IMR-90 (cell line): ENCODE data around the gene SQSTM1. TPM values are rescaled to one million over a fixed set of nuclear protein-coding genes. Genes with fewer than 3 reads are reported as not detected.

Experiments used
- ATAC-seq: fragments of 200-7000 bp; cut with Tn5 transposase; 2 replicates; pipeline ENCODE4 v1.9.1; 2020; ENCODE audit warnings: low read depth, mild to moderate bottlenecking, moderate library complexity
- BruUV-seq: library from RNA; stranded (reverse); fragments of 400-500 nt; replicated peaks from 2 replicates; lab custom pipeline; 2021; lab: Mats Ljungman, UMichigan
- CTCF ChIA-PET: fragments of 300-600 bp; formaldehyde crosslinking; extraction: SDS; loops from one replicate; lab custom pipeline; 2021; ENCODE audit warnings: antibody characterized with exemption; lab: Yijun Ruan, JAX
- POLR2A ChIA-PET: fragments of 300-600 bp; sonication (Branson Sonifier 250); formaldehyde crosslinking; loops from one replicate; lab custom pipeline; 2022; ENCODE audit warnings: antibody characterized with exemption; ENCODE audit not compliant: unreplicated experiment; lab: Charles Lee
- DNase-seq: peaks from one replicate; pipeline ENCODE4 v3.0.0; 2013
- H2AFZ ChIP-seq: replicated peaks from 2 replicates; pipeline ENCODE3; 2013; ENCODE audit warnings: low read length, mild to moderate bottlenecking; ENCODE audit not compliant: poor library complexity
- H2AK5ac ChIP-seq: 2 replicates; pipeline ENCODE4 v1.6.1; 2013; ENCODE audit warnings: low read depth, low read length, inconsistent platforms
- H2AK9ac ChIP-seq: replicated peaks from 2 replicates; pipeline ENCODE3; 2013; ENCODE audit warnings: mild to moderate bottlenecking, low read depth, low read length, moderate library complexity; ENCODE audit not compliant: poor library complexity
- H2BK120ac ChIP-seq: 2 replicates; pipeline ENCODE4 v1.6.1; 2013; ENCODE audit warnings: low read depth, low read length, inconsistent platforms
- H2BK15ac ChIP-seq: 3 replicates; pipeline ENCODE4 v1.6.1; 2013; ENCODE audit warnings: low read depth, low read length, inconsistent platforms
- H2BK20ac ChIP-seq: 2 replicates; pipeline ENCODE4 v1.6.1; 2013; ENCODE audit warnings: low read depth, mild to moderate bottlenecking, inconsistent platforms, low read length, moderate library complexity
- H2BK5ac ChIP-seq: 2 replicates; pipeline ENCODE4 v1.6.1; 2013; ENCODE audit warnings: mild to moderate bottlenecking, low read depth, low read length, inconsistent platforms; ENCODE audit not compliant: poor library complexity, severe bottlenecking
- H3K14ac ChIP-seq: replicated peaks from 2 replicates; pipeline ENCODE4 v1.6.1; 2013; ENCODE audit warnings: low read depth, low read length, inconsistent platforms
- H3K18ac ChIP-seq: 2 replicates; pipeline ENCODE4 v1.6.1; 2013; ENCODE audit warnings: low read depth, low read length, control low read depth
- H3K23ac ChIP-seq: 2 replicates; pipeline ENCODE4 v1.6.1; 2013; ENCODE audit warnings: low read depth, low read length, inconsistent platforms
- H3K27ac ChIP-seq: 2 replicates; pipeline ENCODE4 v1.5.1; 2013; ENCODE audit warnings: mild to moderate bottlenecking, control low read depth, low read length; ENCODE audit not compliant: insufficient read depth
- H3K27me3 ChIP-seq: 2 replicates; pipeline ENCODE4 v1.6.1; 2013; ENCODE audit warnings: low read length; ENCODE audit not compliant: control insufficient read depth, insufficient read depth
- H3K36me3 ChIP-seq: 2 replicates; pipeline ENCODE4 v1.6.1; 2013; ENCODE audit warnings: low read length, mixed read lengths; ENCODE audit not compliant: control insufficient read depth, insufficient read depth
- H3K4ac ChIP-seq: 2 replicates; pipeline ENCODE4 v1.6.1; 2013; ENCODE audit warnings: low read depth, low read length, inconsistent platforms
- H3K4me1 ChIP-seq: 2 replicates; pipeline ENCODE4 v1.6.1; 2013; ENCODE audit warnings: low read length, mixed read lengths; ENCODE audit not compliant: control insufficient read depth, insufficient read depth
- H3K4me2 ChIP-seq: 2 replicates; pipeline ENCODE4 v1.6.1; 2013; ENCODE audit warnings: low read depth, mild to moderate bottlenecking, control low read depth, low read length, moderate library complexity
- H3K4me3 ChIP-seq: 2 replicates; pipeline ENCODE4 v1.5.1; 2013; ENCODE audit warnings: low read depth, mild to moderate bottlenecking, control low read depth, low read length, moderate library complexity; ENCODE audit not compliant: insufficient read depth
- H3K56ac ChIP-seq: 2 replicates; pipeline ENCODE4 v1.6.1; 2013; ENCODE audit warnings: low read length, inconsistent platforms; ENCODE audit not compliant: insufficient read depth; ENCODE audit errors: extremely low read depth
- H3K79me1 ChIP-seq, 2 experiments: 2 replicates each; pipeline ENCODE4 v1.6.1; 2013; ENCODE audit warnings: low read length in 2 of 2, inconsistent platforms in 1 of 2, low read depth in 1 of 2
- H3K9ac ChIP-seq: 2 replicates; pipeline ENCODE4 v1.6.1; 2013; ENCODE audit warnings: low read depth, low read length, control low read depth
- H3K9me1 ChIP-seq: 2 replicates; pipeline ENCODE4 v1.6.1; 2013; ENCODE audit warnings: low read length, inconsistent platforms; ENCODE audit not compliant: insufficient read depth
- H3K9me3 ChIP-seq: 2 replicates; pipeline ENCODE4 v1.6.1; 2013; ENCODE audit warnings: low read length; ENCODE audit not compliant: control insufficient read depth, insufficient read depth
- H4K20me1 ChIP-seq: 2 replicates; pipeline ENCODE4 v1.6.1; 2013; ENCODE audit warnings: low read length, inconsistent platforms; ENCODE audit not compliant: insufficient read depth
- H4K5ac ChIP-seq: 2 replicates; pipeline ENCODE4 v1.6.1; 2013; ENCODE audit warnings: mild to moderate bottlenecking, low read depth, low read length, control low read depth
- H4K8ac ChIP-seq, 2 experiments: 2 replicates each; pipeline ENCODE4 v1.6.1; 2013; ENCODE audit warnings: low read depth in 2 of 2, low read length in 2 of 2, control low read depth in 1 of 2, inconsistent platforms in 1 of 2
- H4K91ac ChIP-seq: 2 replicates; pipeline ENCODE4 v1.6.1; 2013; ENCODE audit warnings: low read depth, low read length, inconsistent platforms; ENCODE audit not compliant: insufficient read depth
- CTCF ChIP-seq: conservative IDR thresholded peaks from 2 replicates; pipeline ENCODE4 v1.5.1; 2012; ENCODE audit warnings: mild to moderate bottlenecking, low read depth, low read length, improper control_type of control experiment
- MAZ ChIP-seq: IDR thresholded peaks from 2 replicates; pipeline ENCODE4 v1.6.1; 2012; ENCODE audit warnings: low read depth, mild to moderate bottlenecking, low read length, improper control_type of control experiment, moderate library complexity, borderline replicate concordance
- POLR2A ChIP-seq: IDR thresholded peaks from 2 replicates; pipeline ENCODE4 v1.6.1; 2012; ENCODE audit warnings: mild to moderate bottlenecking, low read depth, low read length
- RCOR1 ChIP-seq: IDR thresholded peaks from 2 replicates; pipeline ENCODE4 v1.6.1; 2012; ENCODE audit warnings: mild to moderate bottlenecking, low read length, improper control_type of control experiment; ENCODE audit not compliant: insufficient replicate concordance
- RFX5 ChIP-seq: IDR thresholded peaks from 2 replicates; pipeline ENCODE4 v1.8.0; 2012; ENCODE audit warnings: low read depth, mild to moderate bottlenecking, low read length, moderate library complexity
- WGBS, 2 experiments: methylation state at CpG; one replicate each; pipeline versions ENCODE4 v1.1.5 to v1.1.7; 2013; ENCODE audit warnings: missing lambda C conversion rate in 2 of 2; ENCODE audit not compliant: insufficient read length in 1 of 2; ENCODE audit errors: extremely low coverage in 2 of 2; 5-methylcytosine and 5-hydroxymethylcytosine counted together
- dilution Hi-C: fragments of 300-500 bp; cut with HindIII; formaldehyde crosslinking; loops from one replicate; pipeline ENCODE4 v1.14.3; 2018; ENCODE audit warnings: low sequenced_read_pairs; ENCODE audit not compliant: unreplicated experiment
- in situ Hi-C: fragments of 300-500 bp; cut with MboI; formaldehyde crosslinking; loops from 3 replicates; pipeline ENCODE4 v1.14.3; 2019; ENCODE audit warnings: low sequenced_read_pairs, inconsistent platforms, mixed read lengths
- intact Hi-C: fragments of 100-400 bp; cut with micrococcal nuclease; formaldehyde crosslinking; loops from 2 replicates; pipeline ENCODE4 v1.10.0; 2022
- polyA plus RNA-seq, 3 experiments: library from polyadenylated mRNA; depleted of rRNA; stranded (reverse); fragments of >200 nt; gene quantifications; 2 replicates each; pipeline ENCODE4 v1.2.3, GENCODE V29; 2012; ENCODE audit warnings: low replicate concordance in 1 of 3
- total RNA-seq: library from RNA; depleted of rRNA; stranded (reverse); fragments of >200 nt; gene quantifications from 2 replicates; pipeline ENCODE4 v1.2.3, GENCODE V29; 2012

The SQSTM1 gene
- total and polyA plus RNA-seq, 2 of the 4 experiments (the other 2 are of a cell fraction), result 152 to 184 TPM

GRCh38 chr5:179777909-179778308 is 42.8 kb upstream of the SQSTM1 start:
- H2AFZ ChIP-seq, result no peak overlapping the region
- H3K79me1 ChIP-seq, result peaks cover 8 to 13% of the 10 kb centered on the region in 2 experiments
- ChIA-PET POLR2A (no interaction called here), CTCF (no interaction called here)
- no TSS peak for BruUV-seq
- no peaks in the 10 kb centered on the region for H3K4me1 ChIP-seq
- no peak overlapping the region for H4K8ac ChIP-seq
- no peak overlapping the region for H3K18ac ChIP-seq
- H2AK5ac ChIP-seq, result no peak overlapping the region
- no peak overlapping the region for H3K9ac ChIP-seq
- H4K5ac ChIP-seq, result no peak overlapping the region
- in situ Hi-C loops (no loop called here), dilution Hi-C loops (no loop called here), intact Hi-C loops (no loop called here)
- no peak overlapping the region for H2BK20ac ChIP-seq
- ATAC-seq, result no peak
- no peak overlapping the region for H2BK120ac ChIP-seq
- H2AK9ac ChIP-seq, result no peak overlapping the region
- H3K36me3 ChIP-seq, result peaks cover 58% of the 10 kb centered on the region
- no peak overlapping the region for H3K56ac ChIP-seq
- no peaks in the 10 kb centered on the region for H3K9me3 ChIP-seq
- no peak overlapping the region for H3K4me3 ChIP-seq
- DNase-seq, result no peak
- no peak overlapping the region for H3K4me2 ChIP-seq
- H3K27me3 ChIP-seq, result no peaks in the 10 kb centered on the region
- H3K27ac ChIP-seq, result no peak overlapping the region
- 85% methylated on average over 4 of the region's 9 CpGs; no CpG with 5 or more reads in 1 of the 2 experiments for WGBS, 2 experiments
- H3K23ac ChIP-seq, result no peak overlapping the region
- H4K20me1 ChIP-seq, result 0 out of 2 replicates have a peak, but pooled peaks cover 3% of the 10 kb centered on the region
- no peak overlapping the region for H2BK15ac ChIP-seq
- no peak overlapping the region for H2BK5ac ChIP-seq
- H3K14ac ChIP-seq, result no peak overlapping the region
- no peak overlapping the region for H3K4ac ChIP-seq
- no peak for TF ChIP-seq MAZ
- TF ChIP-seq POLR2A, result no peak
- TF ChIP-seq RCOR1, result no peak
- no peak for TF ChIP-seq RFX5
- TF ChIP-seq CTCF, result no peak
- H3K9me1 ChIP-seq, result no peaks in the 10 kb centered on the region
- H4K91ac ChIP-seq, result no peak overlapping the region
